Erythroblast (primary cell): ENCODE results near the gene MED13L.

ENCODE experiments used
- GATA1 ChIP-seq: IDR thresholded peaks from 2 replicates; pipeline ENCODE4 v1.6.1; 2011; ENCODE audit warnings: low read depth, mild to moderate bottlenecking, control low read depth, low read length, moderate library complexity
- POLR2A ChIP-seq: IDR thresholded peaks from 2 replicates; pipeline ENCODE4 v1.6.1; 2011; ENCODE audit warnings: mild to moderate bottlenecking, low read length

DNA sequence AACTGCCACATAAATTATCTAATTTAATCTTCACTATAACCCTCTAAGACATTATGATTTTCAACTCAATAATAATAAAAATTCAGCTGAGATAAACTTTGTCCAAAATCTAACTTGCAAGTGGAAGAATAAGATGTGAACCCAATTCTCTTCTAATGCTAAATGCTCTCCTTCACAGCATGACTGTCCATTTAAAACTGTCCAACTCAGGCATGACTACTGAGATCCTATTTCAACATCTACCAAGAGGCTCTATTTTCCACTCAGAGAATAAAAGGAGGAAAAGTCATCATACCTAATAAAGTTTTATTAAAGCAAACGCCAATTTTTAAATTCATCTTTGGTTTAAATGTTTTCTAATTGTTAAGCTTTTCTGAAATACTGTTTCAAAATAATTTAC, 183.6 kb downstream of the MED13L start:
- TF ChIP-seq POLR2A (no peak), GATA1 (no peak)
